C1 segment of cervical spinal cord (tissue), 14 donors: ENCODE measurements around the gene ADGRB3.
A peak's percentile ranks its signal among the peaks of the same experiment; 100 is the strongest.
"Not testable (repeated sequence)": the region's sequence is repeated elsewhere in the genome, so short reads cannot be mapped to it uniquely, and the experiment has no call there.

Source experiments
- DNase-seq, 14 donors: peaks; one replicate each; lab custom pipeline; 2025; lab: John Stamatoyannopoulos, UW

ADGRB3 gene

DNA sequence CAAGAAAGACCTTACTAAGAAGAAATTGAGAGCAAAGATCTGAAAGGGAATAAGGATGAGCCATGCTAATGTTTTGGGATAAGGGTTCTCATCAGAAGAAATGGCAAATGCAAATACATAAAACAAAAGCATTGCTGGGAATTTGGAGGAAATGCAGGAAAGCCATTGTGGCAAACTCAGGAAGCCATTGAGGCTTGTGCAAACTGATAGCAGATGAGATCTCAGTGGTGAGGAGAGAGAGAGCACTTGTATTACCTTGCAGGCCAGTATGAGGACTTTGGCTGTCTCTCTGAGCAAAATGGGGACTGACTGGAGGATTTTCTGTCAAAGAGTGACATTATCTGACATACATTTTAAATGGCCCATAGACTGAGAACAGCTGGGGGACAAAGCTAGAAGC, 103.0 kb downstream of the ADGRB3 start:
- DNase-seq: no peak

DNA sequence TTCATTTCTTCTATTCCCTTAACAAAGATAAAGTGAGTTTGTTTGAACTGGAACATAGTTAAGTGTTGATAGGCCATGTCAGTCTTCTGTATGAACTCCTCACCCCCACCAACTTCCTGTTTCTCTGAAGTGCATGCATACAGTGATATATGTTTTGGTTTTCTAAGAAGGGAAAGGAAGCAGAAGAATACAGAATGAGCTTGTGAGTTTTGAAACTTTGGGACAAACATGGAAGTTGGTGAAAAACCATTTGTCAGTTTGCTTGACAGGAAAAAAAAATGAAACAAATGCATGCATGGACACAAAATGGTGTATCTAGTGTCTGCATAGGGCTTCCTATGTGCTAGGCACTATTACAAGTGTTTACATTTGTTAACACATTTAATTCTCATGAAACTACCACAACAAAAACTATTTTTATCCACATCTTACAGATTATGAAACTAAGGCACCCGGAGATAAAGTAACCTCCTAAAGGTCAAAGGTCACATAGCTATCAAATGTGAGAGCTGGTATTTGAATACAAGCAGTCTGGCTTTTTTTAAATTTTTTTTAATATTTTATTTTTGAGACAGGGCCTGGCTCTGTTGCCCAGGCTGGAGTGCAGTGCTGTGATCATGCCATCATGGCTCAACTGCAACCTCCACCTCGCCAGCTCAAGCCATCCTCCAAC, 105.9 kb downstream of the ADGRB3 start:
- no peak for DNase-seq

DNA sequence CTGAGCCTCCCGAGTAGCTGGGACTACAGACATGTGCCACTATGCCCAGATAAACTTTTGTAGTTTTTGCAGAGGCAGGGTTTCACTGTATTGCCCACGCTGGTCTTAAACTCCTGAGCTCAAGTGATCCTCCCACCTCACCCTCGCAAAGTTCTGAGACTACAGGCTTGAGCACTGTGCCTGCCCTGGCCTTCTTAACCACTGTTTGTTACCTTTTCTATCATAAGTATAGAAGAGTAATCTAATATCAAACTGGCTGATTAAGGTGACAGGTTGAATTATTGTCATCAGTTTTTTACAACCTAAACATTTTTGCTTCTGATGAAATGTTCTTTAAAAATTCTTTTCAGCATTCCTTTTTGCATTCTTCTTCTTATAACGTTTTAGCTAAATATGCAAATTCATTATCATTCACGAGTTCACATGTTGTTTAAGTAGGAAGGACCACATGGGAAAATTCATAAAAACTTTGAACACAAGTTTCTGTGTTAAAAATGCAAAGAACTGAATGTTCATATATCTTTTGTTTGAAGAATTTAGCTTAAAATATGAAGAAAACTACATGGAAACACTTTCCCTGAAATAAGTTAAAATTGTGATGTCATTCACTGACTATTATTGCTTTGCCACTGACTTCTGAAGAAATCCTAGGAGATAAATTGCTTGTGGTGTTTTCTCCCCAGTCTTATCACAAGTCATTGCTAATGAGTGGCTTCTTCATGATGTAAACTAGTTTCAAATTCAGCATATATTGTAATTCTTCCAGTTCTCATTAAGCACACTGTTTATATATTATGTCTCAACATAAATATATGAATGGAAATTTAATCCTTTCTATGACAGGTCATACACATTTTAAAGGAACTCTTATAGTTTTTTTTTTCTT, 106.7 kb downstream of the ADGRB3 start:
- DNase-seq: no peak

- DNase-seq: no peak
Measured at GRCh38 chr6:68743099-68743498, 108.0 kb downstream of the ADGRB3 start.

DNA sequence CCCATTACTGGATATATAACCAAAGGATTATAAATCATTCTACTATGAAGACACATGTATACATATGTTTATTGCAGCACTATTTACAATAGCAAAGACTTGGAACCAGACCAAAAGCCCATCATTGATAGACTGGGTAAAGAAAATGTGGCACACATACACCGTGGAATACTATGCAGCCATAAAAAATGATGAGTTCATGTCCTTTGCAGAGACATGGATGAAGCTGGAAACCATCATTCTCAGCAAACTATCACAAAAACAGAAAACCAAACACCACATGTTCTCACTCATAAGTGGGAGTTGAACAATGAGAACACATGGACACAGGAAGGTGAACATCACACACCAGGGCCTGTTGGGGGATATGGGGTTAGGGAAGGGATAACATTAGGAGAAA, 109.3 kb downstream of the ADGRB3 start:
- not testable (repeated sequence) for DNase-seq

DNA sequence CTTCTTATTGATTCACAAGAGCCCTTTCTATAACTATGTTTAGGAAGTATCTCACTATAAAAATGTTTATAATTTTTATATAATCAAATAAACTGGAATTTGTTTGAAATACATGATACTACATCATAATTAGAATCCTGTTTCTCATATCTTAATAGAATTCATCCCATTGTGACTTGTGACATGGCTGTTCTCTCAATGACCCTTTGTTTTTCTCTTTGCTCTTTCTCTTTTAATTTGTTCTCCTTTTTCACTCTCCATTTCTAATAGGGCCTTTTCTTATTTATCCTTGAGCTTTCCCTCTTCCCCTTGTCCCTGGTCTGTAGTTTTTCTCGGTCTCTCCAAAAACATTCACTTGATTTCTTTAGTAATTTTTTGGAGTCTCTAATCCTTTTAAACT, 111.3 kb downstream of the ADGRB3 start:
- no peak for DNase-seq

DNA sequence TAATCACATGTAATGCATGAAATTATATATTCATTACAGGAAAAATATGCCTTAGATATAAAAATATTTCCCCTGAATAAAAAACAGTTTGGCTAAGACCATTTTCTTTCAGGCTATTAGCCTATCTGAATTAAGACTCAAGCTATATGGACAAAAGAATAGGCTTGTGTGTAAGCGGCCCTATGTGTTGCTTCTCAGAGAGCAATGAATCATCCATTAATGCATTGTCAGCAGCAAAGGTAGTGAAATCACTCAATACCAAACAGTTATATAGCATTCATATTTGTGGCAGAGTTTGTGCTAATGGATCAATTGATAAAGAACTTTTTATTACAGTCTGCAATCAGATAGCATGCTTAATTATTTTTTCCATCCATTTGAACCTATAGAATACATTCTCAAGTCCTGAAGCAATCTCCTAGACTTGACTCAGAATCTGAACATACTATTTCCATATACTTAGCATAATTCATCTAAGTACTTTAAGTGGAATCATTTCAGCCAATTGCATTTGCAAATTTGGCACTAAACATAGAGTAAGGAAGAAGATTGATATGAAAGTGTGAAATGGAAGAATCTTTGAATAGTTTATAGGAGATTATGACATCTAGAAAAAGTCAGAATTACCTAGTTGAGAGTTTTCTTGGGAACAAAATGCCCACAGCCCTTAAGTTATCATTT, 112.2 kb downstream of the ADGRB3 start:
- no peak for DNase-seq

DNA sequence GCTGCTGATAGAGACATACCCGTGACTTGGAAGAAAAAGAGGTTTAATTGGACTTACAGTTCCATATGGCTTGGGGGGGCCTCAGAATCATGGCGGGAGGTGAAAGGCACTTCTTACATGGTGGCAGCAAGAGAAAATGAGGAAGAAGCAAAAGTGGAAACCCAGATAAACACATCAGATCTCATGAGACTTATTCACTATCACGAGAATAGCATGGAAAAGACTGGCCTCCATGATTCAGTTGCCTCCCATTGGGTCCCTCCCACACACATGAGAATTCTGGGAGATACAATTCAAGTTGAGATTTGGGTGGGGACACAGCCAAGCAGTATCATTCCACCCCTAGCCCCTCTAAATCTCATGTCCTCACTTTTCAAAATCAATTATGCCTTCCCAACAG, 112.8 kb downstream of the ADGRB3 start:
- not testable (repeated sequence) for DNase-seq

GRCh38 chr6:68754681-68755213, 119.7 kb downstream of the ADGRB3 start:
- no peak for DNase-seq

DNA sequence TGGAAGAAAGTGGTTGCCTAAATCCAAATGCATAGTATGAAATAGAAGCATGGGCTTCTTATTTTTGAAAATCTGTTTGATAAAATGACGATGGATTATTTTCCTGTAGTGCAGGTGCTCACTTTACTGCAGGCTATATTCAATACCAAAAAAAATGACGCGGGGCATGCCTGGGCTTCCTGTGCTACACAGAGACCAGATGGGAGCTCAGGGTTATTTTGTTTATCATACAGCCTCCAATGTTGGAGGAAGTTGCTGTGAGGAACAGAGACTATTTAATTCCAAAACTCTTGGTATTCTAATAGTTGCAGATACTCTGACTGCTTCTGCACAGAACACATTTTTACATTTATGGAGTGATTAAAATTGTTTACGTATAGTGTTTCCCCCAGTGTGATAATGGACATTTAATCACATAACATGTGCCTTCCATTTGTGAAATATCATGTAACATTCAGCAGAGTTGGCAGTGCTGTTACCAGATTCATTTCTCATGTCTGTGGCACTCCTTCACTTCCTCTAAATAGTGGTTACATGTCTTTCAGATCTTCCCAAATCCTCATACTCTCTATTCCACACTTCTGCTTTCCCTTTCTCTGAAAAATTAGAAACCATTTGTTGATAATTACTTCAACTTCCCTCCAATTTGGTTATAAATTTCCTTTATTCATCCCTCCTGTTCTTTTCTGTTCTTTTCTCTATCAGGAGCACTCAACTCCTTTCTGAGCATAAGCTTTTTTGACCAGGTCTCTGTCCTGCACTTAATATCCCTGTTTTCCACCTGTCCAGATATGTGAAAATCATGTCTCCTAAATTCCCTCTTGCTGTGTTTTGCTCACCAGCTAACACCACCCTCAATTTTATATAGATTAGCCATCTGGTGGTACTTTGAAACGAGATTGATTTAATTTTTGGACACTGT, 121.6 kb downstream of the ADGRB3 start:
- DNase-seq: peak in 1 of 14 donors; percentile 77

DNA sequence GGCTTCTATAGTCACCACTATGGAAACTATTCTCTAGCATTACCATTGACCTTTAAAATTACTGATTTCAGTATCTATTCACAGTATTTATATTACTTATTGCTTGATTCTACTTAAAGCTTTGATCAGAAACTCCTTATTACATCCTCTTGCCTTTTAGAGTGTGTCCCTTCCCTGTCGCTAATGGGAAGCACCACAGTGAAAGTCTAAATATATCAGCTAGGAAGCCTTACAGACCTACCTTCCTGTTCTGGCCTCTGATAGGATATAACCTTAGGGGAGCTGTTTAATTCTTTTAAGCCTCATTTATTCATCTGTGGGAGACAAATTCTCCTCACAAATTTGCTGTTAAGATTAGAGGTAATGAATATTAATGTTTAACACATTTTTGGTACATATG, 122.7 kb downstream of the ADGRB3 start:
- peak in 1 of 14 donors; percentile 67 for DNase-seq

GRCh38 chr6:68758559-68758958, 123.5 kb downstream of the ADGRB3 start:
- no peak for DNase-seq

GRCh38 chr6:68760485-68760884, 125.4 kb downstream of the ADGRB3 start:
- DNase-seq: peak in 1 of 14 donors; percentile 74

GRCh38 chr6:68760941-68761676, 126.0 kb downstream of the ADGRB3 start:
- DNase-seq: peak in 3 of 14 donors; percentile 6 to 84 (median 14)

DNA sequence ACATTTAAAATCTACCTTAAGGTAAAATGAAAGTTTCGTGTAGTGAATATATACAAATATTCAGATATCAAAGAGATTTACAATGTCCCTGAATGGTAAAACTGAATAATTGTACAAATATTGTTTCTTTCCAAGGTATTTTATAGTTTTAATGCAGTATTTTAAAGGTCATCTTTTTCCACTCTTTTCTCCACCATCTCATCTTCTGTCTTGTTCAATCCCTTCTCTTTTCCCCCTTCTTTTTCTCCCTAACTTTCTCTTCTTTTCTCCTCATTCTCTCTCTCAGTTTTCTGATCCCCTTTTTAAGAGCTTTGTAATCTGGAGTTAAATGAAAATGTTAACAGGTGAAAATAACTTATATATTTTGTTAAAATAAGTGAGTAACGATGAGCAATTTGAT, 126.9 kb downstream of the ADGRB3 start:
- DNase-seq: no peak

- no peak for DNase-seq
Measured at GRCh38 chr6:68771426-68771825, 136.3 kb downstream of the ADGRB3 start.

DNA sequence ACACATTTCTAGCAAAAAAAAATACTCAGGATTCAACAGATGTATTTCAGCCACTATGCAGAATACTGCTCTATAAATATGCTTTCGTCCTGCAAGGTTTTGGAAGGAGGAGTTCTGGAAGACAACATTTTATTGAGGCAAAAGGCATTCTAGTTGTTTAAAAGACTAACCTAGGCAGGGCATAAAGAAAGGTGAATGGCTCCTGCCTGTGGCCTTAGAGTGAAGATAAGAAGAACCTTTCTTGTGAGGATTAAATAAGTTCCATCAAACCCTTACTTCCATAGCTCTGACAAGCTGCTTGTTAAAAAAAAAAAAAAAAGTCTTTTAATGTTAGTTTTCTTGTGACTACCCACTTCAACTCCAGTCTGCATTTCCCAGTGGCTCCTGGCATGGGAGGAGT, 139.8 kb downstream of the ADGRB3 start:
- no peak for DNase-seq

DNA sequence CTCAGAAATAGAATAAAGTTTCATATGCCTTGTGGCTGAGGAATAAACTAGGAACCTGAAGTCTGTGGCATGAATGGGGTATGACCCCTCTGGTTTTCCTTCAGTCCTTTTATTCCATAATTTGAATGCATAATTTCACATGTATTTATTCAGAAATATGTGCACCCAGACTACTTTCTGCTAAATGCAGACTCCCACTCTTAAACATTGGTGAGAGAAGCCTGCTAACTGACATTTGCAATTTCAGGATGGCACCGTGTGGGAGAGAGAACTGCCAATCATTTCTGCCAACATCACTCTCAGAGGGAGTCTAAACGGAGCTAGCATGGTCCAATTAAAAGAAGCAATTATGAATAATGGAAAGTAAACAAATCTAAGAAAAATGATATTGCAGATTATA, 141.3 kb downstream of the ADGRB3 start:
- peak in 1 of 14 donors; percentile 35 for DNase-seq

- peak in 7 of 14 donors; percentile 11 to 94 (median 20) for DNase-seq
Measured at GRCh38 chr6:68777956-68778355, 142.9 kb downstream of the ADGRB3 start.

GRCh38 chr6:68778356-68779020, 143.4 kb downstream of the ADGRB3 start:
- DNase-seq: peak in 7 of 14 donors; percentile 25 to 92 (median 51)
